Measurements from ENCODE around the gene LTBP3. TPM values are rescaled to one million over a fixed set of nuclear protein-coding genes. Genes with fewer than 3 reads are reported as not detected.

Gene LTBP3
- polyA plus RNA-seq, 1 experiment, result 77.7 TPM

DNA sequence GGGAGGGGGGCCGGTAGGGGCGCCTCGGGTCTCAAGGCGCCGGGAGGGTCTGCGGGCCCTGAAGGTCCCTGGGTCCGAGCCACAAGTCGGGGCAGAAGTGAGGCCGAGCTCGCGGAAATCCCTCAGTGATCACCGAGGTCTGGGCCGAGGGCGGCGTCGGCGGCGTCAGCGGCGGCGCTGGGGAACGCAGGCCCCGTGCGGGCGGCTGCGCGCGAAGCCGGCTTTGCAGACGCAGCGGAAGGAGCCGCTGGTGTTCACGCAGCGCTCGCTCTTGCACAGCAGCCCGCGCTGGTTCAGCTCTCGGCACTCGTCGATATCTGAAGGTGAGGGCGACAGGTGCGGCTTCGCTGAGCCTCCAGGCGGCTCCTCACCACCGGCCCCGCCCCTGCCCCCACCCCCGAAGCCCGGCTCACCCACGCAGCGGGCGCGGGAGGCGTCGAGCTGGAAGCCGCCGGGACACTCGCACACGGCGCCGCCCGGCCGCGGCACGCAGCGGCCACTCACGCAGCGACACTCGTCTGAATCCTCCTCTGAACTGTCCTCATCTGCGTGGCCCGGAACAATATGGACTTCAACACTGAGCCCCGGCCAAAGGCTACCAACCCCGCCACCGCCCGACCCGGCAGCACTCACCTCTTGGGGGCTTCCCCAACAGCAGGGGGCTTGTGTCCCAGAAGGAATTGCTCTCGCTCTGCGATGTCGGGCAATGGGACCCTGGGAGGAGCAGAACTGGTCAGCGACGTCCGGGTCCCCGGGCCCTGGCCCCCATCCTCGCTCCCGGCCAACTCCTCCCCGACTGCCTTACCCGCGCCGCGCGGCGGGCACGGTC lies 19.0 kb downstream of the LTBP3 start:
- ChIA-PET CTCF (interaction anchor here (1.8 to 5.7 kb wide), 7 partner anchors 9 to 52 kb away, joined by 5 to 134 read pairs (median 26); partner anchors contain the start of genes EHBP1L1, FAM89B, KCNK7 and ZNRD2), POLR2A (interaction anchor here (0.5 kb wide), 1 partner anchor 14 kb away, joined by 3 read pairs; the partner anchor contains the start of gene SCYL1)
- Histone ChIP-seq H3K4me3 (ENCODE audit: low read depth, low read length) (no peak overlapping the region), H3K27me3 (ENCODE audit: control insufficient read depth, insufficient read depth, low read length) (no peaks in the 10 kb centered on the region), H3K36me3 (ENCODE audit: control insufficient read depth, insufficient read depth, low read length) (peaks cover 52% of the 10 kb centered on the region)
- TF ChIP-seq, protein P1, sequence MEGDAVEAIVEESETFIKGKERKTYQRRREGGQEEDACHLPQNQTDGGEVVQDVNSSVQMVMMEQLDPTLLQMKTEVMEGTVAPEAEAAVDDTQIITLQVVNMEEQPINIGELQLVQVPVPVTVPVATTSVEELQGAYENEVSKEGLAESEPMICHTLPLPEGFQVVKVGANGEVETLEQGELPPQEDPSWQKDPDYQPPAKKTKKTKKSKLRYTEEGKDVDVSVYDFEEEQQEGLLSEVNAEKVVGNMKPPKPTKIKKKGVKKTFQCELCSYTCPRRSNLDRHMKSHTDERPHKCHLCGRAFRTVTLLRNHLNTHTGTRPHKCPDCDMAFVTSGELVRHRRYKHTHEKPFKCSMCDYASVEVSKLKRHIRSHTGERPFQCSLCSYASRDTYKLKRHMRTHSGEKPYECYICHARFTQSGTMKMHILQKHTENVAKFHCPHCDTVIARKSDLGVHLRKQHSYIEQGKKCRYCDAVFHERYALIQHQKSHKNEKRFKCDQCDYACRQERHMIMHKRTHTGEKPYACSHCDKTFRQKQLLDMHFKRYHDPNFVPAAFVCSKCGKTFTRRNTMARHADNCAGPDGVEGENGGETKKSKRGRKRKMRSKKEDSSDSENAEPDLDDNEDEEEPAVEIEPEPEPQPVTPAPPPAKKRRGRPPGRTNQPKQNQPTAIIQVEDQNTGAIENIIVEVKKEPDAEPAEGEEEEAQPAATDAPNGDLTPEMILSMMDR (IDR thresholded peaks at IDR 0.05; ENCODE audit: insufficient read depth, low read depth, low read length), result no peak
- DNase-seq (ENCODE audit: low read depth), result no peak

GRCh38 chr11:65538232-65538914 lies 19.8 kb downstream of the LTBP3 start:
- no peak for DNase-seq (ENCODE audit: low read depth)
- ChIA-PET POLR2A (no interaction called here), CTCF (interaction anchor here (1.8 to 5.7 kb wide), 2 partner anchors 9 to 52 kb away, joined by 5 to 134 read pairs; partner anchors contain the start of gene KCNK7)
- TF ChIP-seq, protein P1 (IDR thresholded peaks at IDR 0.05; ENCODE audit: insufficient read depth, low read depth, low read length), result no peak
- H3K27me3 ChIP-seq (ENCODE audit: control insufficient read depth, insufficient read depth, low read length), result no peaks in the 10 kb centered on the region
- no peak overlapping the region for H3K4me3 ChIP-seq (ENCODE audit: low read depth, low read length)
- peaks cover 47% of the 10 kb centered on the region for H3K36me3 ChIP-seq (ENCODE audit: control insufficient read depth, insufficient read depth, low read length)

GRCh38 chr11:65537620-65538231 lies 20.4 kb downstream of the LTBP3 start:
- no peak overlapping the region for H3K4me3 ChIP-seq (ENCODE audit: low read depth, low read length)
- ChIA-PET POLR2A (no interaction called here), CTCF (interaction anchor here (1.8 kb wide), 1 partner anchor 9 kb away, joined by 5 read pairs; no protein-coding TSS in a partner anchor)
- H3K27me3 ChIP-seq (ENCODE audit: control insufficient read depth, insufficient read depth, low read length), result no peaks in the 10 kb centered on the region
- DNase-seq (ENCODE audit: low read depth), result no peak
- TF ChIP-seq, protein P1 (IDR thresholded peaks at IDR 0.05; ENCODE audit: insufficient read depth, low read depth, low read length), result no peak
- peaks cover 44% of the 10 kb centered on the region for H3K36me3 ChIP-seq (ENCODE audit: control insufficient read depth, insufficient read depth, low read length)

GRCh38 chr11:65537296-65537597 lies 20.9 kb downstream of the LTBP3 start:
- H3K27me3 ChIP-seq (ENCODE audit: control insufficient read depth, insufficient read depth, low read length), result no peaks in the 10 kb centered on the region
- peaks cover 47% of the 10 kb centered on the region for H3K36me3 ChIP-seq (ENCODE audit: control insufficient read depth, insufficient read depth, low read length)
- ChIA-PET POLR2A (no interaction called here), CTCF (interaction anchor here (1.5 to 2.5 kb wide), 3 partner anchors 8 to 56 kb away, joined by 5 to 8 read pairs (median 6); partner anchors contain the start of gene FAM89B)
- TF ChIP-seq, protein P1 (IDR thresholded peaks at IDR 0.05; ENCODE audit: insufficient read depth, low read depth, low read length), result no peak
- DNase-seq (ENCODE audit: low read depth), result no peak
- H3K4me3 ChIP-seq (ENCODE audit: low read depth, low read length), result no peak overlapping the region
